Measurements from ENCODE around the gene FBLIM1.
A peak's percentile ranks its signal among the peaks of the same experiment; 100 is the strongest.

The FBLIM1 gene

DNA sequence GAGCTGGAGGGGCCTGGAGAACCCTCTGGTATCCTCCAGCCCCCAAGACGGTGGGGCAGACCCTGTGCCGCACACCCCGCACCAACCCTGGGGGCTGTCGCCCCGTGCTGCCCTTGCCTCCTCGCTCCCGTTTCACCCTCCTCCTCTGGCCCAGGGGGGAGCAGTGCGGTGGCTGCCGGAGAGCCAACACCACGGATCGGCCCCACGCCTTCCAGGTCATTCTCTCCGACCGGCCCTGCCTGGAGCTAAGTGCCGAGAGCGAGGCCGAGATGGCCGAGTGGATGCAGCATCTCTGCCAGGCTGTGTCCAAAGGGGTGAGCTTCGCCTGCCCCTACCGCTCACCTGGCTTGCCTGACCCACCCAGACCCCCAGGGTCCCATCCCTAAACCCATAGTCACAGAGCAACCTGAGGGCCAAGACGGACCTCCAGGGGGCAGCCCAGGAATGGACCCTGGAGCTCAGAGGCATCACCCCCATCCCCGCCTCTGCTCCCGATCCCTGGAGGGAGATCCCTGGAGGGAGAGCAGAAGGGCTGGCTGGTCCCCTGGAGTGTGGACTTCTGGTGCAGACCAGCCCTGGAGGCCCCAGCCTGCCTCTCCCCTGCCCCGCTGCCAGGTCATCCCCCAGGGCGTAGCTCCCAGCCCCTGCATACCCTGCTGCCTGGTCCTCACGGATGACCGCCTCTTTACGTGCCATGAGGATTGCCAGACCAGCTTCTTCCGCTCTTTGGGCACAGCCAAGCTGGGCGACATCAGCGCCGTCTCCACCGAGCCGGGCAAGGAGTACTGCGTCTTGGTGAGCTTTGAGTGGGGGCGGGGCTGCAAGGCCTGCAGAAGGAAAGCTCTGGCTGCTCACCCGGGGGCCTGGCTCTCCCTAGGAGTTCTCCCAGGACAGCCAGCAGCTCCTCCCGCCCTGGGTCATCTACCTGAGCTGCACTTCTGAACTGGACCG lies 26.6 kb upstream of the FBLIM1 start:
- no peak for DNase-seq

DNA sequence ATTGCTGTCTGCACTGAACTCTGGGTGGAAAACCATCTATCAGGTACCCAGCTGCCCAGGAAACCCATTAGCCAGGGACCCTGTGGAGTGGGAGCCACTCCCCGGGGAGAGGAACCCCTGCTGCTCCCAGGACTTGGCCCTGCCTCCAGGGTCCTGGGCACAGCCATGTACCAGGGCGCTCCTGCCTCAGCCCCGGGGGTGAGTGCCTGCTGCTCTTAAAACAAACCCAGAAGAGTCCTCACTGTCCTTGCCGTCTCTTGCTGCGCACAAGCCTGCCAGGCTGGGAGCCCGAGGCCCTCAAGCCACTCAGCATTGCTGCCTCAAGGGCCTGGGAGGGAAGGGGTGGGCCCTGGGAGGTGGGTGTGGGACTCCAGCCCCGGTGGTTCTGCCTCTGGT lies 25.9 kb upstream of the FBLIM1 start:
- no peak for DNase-seq

- DNase-seq = no peak
Measured at GRCh38 chr1:15733218-15733725, 25.3 kb upstream of the FBLIM1 start.

DNA sequence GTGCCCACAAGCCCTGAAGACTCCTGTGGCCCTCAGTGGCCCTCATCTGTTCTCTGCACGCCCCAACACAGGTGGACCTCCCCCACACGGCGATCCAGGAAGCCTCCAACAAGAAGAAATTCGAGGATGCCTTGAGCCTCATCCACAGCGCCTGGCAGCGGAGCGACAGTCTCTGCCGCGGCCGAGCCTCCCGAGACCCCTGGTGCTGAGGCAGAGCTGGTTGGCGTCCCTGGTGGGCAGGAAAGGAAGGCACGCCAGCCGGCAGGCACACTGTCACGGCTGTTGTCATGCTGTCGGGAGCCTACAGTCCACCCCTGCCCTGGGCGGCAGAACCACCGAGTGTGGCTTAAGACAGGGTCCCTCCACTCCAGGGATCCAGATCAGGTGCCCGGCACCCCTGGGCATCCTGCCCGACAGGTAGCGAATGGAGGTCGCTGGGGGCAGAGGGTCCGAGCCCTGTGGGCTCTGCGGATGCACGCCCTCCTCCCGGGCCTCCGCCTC lies 24.8 kb upstream of the FBLIM1 start:
- DNase-seq = no peak

DNA sequence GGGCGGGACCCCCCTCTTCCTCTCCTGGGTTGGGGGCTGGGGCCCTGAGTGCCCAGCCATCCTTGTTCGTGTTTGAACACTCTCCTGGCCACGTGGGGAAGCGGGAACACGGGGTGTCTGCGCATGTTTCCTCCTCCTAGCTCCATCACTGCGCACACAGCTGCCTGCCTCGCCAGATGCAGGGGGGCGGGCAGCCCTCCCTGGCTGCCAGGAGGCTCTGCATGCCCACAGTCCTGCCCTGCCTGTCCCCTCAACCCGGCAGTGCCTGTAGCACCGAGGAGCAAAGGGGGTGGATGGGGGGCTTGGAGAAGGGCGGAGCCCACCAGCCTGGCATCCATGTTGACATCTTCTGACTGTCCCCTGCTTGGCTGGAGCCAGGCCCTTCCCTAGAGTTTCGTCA lies 24.3 kb upstream of the FBLIM1 start:
- DNase-seq = no peak

GRCh38 chr1:15734901-15735300 lies 23.7 kb upstream of the FBLIM1 start:
- no peak for DNase-seq

GRCh38 chr1:15735304-15736037 lies 23.1 kb upstream of the FBLIM1 start:
- DNase-seq = no peak

DNA sequence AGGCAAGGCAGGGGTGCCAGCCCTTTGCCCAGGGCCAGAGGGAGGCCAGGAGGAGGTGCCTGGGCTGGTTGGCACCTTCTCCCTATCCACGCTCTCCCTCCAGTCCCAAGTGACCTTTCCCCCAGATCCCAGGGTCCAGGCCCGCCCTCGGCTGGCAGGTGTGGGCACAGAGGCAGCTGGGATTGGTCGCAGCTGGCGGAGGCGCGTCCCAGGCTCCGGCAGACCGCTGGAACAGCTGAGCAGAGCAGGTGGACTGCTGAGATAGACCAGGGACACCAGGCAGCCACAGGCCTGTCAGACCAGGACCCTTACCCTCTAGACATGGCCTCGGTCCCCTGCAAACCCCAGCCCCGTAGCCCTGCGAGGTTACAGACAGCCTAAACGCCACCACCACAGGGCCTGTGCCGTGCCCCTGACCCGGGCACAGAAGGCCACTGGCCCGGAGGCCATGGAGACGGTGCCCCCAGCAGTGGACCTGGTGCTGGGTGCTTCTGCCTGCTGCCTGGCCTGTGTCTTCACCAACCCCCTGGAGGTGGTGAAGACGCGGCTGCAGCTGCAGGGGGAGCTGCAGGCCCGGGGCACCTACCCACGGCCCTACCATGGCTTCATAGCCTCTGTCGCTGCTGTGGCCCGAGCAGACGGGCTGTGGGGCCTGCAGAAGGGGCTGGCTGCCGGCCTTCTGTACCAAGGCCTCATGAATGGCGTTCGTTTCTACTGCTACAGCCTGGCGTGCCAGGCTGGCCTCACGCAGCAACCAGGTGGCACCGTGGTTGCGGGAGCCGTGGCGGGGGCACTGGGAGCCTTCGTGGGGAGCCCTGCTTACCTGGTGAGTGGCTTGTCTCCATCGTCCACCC lies 22.3 kb upstream of the FBLIM1 start, which contains the start of gene SLC25A34:
TSS of gene SLC25A34 (plus strand) at position 221 of the 854 bp plus-strand sequence. CDS start at position 449, 228 bp downstream.
- no peak for DNase-seq

GRCh38 chr1:15736892-15737261 lies 21.7 kb upstream of the FBLIM1 start:
- no peak for DNase-seq

GRCh38 chr1:15737324-15738319 lies 21.0 kb upstream of the FBLIM1 start:
- DNase-seq = no peak

DNA sequence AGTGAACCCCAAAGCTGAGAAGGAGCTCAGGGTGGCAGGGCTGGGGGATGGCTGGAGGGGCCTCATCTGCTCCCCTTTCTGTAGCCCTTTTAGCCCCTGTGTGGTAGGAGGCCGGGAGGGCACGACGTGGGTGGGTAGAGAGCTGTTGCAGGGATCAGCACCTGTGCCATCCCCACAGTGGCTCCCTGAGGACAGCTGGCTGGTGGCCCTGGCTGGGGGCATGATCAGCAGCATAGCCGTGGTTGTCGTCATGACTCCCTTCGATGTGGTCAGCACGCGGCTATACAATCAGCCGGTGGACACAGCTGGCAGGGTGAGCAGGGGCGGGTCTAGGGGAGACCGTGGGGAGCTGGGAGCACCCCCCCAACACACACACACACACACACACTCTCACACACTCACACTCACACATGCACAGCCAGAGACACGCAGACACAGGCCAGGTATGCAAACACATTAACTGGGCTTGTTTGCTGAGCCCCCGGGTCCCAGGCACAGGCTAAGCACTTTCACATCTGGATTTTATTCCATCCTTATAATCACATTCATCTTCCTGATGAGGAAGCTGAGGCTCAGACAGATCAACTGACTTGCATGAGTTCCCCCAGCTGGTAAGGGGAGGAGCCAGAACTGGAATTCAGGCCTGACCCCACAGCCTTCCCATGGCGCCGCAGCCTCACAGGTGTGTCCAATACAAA lies 20.0 kb upstream of the FBLIM1 start:
- DNase-seq = no peak

DNA sequence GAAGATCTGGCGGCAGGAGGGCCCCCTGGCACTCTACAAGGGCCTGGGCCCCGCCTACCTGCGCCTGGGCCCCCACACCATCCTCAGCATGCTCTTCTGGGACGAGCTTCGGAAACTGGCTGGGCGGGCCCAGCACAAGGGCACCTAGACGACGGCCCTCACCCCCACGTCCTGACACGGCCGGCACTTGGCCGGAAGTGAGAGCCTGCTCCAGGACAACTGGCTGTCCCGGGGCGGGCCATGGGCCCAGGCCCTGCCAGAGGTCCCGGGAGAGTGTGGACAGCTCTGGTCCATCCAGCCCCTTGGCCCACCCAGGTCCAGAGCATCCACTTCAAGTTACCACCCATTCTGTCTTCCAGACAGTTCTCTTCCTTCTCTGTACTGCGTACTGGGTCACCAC lies 19.3 kb upstream of the FBLIM1 start:
- no peak for DNase-seq

- DNase-seq = no peak
Measured at GRCh38 chr1:15739745-15740144, 18.9 kb upstream of the FBLIM1 start.

DNA sequence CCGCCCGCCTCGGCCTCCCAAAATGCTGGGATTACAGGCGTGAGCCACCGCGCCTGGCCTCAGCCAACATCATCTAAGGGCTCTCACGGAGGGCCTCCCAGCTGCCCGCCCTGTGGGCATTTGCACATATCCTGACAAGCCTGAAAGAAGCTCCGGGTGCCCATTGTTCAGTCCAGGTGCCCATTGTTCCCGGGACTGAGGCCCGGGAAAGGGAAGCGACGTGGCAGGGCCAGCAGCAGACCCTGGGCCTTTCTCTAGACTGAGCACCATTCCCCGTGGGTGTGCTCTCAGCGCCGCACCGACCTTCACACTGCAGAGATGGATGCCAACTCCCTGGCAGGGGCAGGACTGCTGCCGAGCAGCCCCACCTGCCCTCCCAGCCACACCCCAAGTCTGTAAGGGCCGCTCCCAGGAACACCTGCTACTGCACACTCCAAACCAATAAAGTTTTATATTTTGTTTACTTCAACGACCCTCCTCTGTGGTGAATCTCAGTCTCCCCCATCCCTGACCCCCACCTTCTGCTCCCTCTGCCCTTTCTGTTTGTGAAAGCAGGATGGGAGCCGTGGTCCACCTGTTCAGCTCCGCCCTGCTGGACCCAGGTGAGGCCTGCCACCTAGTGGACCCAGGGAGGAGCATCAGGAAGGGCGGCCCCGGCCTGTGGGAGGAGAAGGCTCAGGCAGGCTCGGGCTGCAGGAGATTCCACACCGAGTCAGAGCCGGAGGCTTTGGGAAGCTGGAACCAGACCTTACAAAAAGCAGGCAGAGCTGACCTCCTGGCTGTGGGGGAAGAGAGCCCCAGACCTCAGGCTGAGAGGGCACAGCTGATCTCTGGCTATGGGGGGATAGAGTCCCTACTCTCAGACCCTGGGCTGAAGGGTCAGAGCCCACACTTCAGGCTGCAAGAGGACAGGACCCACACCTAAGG lies 17.4 kb upstream of the FBLIM1 start:
- DNase-seq = peak; percentile 43

GRCh38 chr1:15742339-15742801 lies 16.2 kb upstream of the FBLIM1 start, which contains the start of gene TMEM82:
Gene TMEM82 (plus strand): TSS chr1:15742499. CDS start chr1:15742560, 61 bp downstream.
- no peak for DNase-seq

DNA sequence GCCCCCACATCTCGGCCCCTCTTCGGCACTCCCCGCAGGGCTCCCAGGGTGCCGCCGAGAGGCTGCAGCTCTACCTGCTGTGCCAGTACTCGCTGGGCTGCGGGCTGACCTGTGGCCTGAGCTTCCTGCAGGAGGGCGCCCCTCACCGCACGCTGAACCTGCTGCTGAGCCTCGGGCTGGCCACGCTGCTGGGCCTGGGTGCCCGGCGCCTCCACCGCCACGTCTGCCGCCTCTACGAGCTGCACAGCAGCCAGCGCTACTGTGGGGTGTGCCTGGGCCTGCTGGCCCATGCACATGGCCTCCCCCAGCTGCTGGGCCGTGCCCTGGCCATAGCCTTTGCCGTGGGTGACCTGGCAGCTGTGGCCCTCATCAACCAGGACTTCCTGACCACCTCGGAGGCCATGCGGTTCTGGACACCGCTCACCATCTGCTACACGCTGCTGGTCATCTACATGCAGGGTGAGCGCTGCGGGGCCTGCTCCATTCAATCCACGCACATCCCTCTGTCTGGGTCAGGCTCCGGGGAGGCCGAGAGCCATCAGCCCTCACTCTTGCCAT lies 14.4 kb upstream of the FBLIM1 start:
- no peak for DNase-seq

GRCh38 chr1:15747378-15747777 lies 11.2 kb upstream of the FBLIM1 start:
- no peak for DNase-seq

DNA sequence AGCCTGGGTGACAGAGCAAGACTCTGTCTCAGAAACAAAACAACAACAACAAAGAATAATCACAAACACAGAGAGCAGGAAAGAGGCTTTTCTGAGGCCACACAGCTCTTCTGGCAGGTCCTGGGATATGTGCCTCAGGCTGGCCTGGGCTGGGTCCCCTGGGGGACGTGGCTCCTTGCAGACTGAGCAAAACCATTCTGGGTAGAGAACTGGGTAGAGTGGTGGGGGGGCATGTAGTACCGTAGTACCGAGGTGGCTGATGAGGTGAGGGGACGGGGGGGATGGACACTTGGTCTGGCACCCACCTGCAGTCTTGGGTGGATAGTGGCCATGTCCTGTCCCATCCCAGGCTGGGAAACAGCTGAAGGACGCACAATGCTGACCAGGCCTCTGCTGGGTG lies 10.3 kb upstream of the FBLIM1 start:
- no peak for DNase-seq
